ENCODE measurements around the gene BTBD9. TPM values are rescaled to one million over a fixed set of nuclear protein-coding genes. Genes with fewer than 3 reads are reported as not detected.

BTBD9 gene
- total and polyA plus RNA-seq, 2 donors (not counting 3 experiments of a cell fraction or from before 2014, with no cell fraction given), result 4.9 to 15.0 TPM

DNA sequence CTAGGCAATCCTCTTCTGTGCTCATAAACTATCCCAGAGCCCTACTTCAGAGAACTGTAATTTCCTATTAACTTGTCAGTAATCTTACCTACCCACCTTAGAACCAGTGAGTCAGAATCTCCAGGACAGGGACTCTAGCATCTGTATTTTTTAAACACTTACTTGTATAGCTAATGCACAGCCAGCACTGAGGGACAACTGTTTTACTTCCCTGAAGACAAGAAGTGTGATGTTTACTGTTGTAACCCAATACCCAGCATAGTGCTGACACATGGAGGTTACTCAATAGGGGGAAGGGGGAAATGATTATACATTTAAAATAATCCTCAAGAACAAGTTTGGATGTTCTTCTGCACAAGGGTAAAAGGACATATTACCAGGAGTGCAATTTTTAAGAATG, 130.8 kb downstream of the BTBD9 start:
- intact Hi-C loops (cut with micrococcal nuclease), result no loop called here
- H3K4me1 ChIP-seq (ENCODE audit: control insufficient read depth, extremely low read depth, insufficient read depth, low read length), result no peaks in the 10 kb centered on the region
- no peak overlapping the region for H2AFZ ChIP-seq (ENCODE audit: low read depth, low read length)
- no peak overlapping the region for H3K4me2 ChIP-seq (ENCODE audit: insufficient read depth, low read length)
- no peaks in the 10 kb centered on the region for H4K20me1 ChIP-seq (replicated peaks; ENCODE audit: control insufficient read depth, extremely low read depth, insufficient read depth, low read length)
- DNase-seq (ENCODE audit: low read depth, low spot score), result no peak
- H3K27me3 ChIP-seq (ENCODE audit: control insufficient read depth in 2 of 2, insufficient read depth in 2 of 2, low read length in 2 of 2), result peaks cover 0 to 3% of the 10 kb centered on the region in 2 experiments
- H3K27ac ChIP-seq (ENCODE audit: insufficient read depth, low read depth, low read length), result no peak overlapping the region
- dilution Hi-C loops (cut with MboI; ENCODE audit: extremely low pct_ligation_motif_present, low sequenced_read_pairs), result no loop called here
- no peaks in the 10 kb centered on the region for H3K36me3 ChIP-seq (ENCODE audit: control insufficient read depth in 2 of 2, extremely low read depth in 1 of 2, insufficient read depth in 2 of 2, low read length in 2 of 2)
- H3K9me3 ChIP-seq (replicated peaks; ENCODE audit: control insufficient read depth, insufficient read depth, low read length), result no peaks in the 10 kb centered on the region
- TF ChIP-seq MYC (IDR thresholded peaks at IDR 0.05; ENCODE audit: low read depth, low read length), result no peak
- no peak for TF ChIP-seq GATA2 (IDR thresholded peaks at IDR 0.05; ENCODE audit: insufficient read depth, insufficient read length, low read depth, low read length)
- no peak for TF ChIP-seq JUN (IDR thresholded peaks at IDR 0.05; ENCODE audit: borderline replicate concordance, insufficient read depth, insufficient read length, low read depth)
- H3K9ac ChIP-seq (replicated peaks; ENCODE audit: extremely low read depth, insufficient read depth, low read length), result no peak overlapping the region
- no TSS peak for BruUV-seq (replicated peaks)
- H3K79me2 ChIP-seq (ENCODE audit: control insufficient read depth, insufficient read depth, low read length), result no peaks in the 10 kb centered on the region
- no peaks in the 10 kb centered on the region for H3K9me1 ChIP-seq (replicated peaks; ENCODE audit: control insufficient read depth, extremely low read depth, insufficient read depth, low read length)
- CTCF ChIA-PET, result interaction anchor here (1.0 to 2.8 kb wide), 3 partner anchors 10 to 62 kb away, joined by 3 to 14 read pairs (median 8); no protein-coding TSS in a partner anchor
- FAIRE-seq, result no peak
- POLR2A ChIA-PET, result no interaction called here
- H3K4me3 ChIP-seq (replicated peaks in 1 of 3; ENCODE audit: insufficient read depth in 1 of 3, low read depth in 1 of 3, low read length in 3 of 3), result no peak overlapping the region

DNA sequence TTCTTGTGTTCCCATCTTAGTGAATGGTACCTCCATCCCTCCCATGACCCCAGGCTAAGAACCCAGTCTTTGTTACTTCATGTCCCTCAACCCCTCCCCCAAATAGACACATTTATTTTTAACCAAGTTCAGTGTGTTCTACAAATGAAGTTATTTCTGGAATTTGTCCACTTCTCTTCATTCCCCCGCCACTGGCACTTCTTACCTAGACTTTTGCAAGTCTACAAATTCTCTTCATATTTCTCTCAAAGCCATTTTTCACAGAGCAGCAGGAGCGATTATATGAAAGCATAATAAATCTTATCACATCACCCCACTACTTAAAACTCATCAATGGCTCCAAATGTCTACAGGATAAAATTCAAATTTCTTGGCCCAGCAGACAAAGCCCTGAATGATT, 131.4 kb downstream of the BTBD9 start:
- no peak for FAIRE-seq
- CTCF ChIA-PET, result interaction anchor here (1.0 kb wide), 1 partner anchor 63 kb away, joined by 3 read pairs; no protein-coding TSS in a partner anchor

More for the DNA sequence above, 131.4 kb downstream of the BTBD9 start:
- Histone ChIP-seq H3K79me2 (ENCODE audit: control insufficient read depth, insufficient read depth, low read length) (no peaks in the 10 kb centered on the region), H3K4me2 (ENCODE audit: insufficient read depth, low read length) (no peak overlapping the region), H4K20me1 (replicated peaks; ENCODE audit: control insufficient read depth, extremely low read depth, insufficient read depth, low read length) (no peaks in the 10 kb centered on the region), H3K27me3 (ENCODE audit: control insufficient read depth in 2 of 2, insufficient read depth in 2 of 2, low read length in 2 of 2) (peaks cover 0 to 4% of the 10 kb centered on the region in 2 experiments), H3K4me3 (replicated peaks in 1 of 3; ENCODE audit: insufficient read depth in 1 of 3, low read depth in 1 of 3, low read length in 3 of 3) (no peak overlapping the region), H3K9me1 (replicated peaks; ENCODE audit: control insufficient read depth, extremely low read depth, insufficient read depth, low read length) (no peaks in the 10 kb centered on the region), H2AFZ (ENCODE audit: low read depth, low read length) (no peak overlapping the region), H3K9ac (replicated peaks; ENCODE audit: extremely low read depth, insufficient read depth, low read length) (no peak overlapping the region), H3K4me1 (ENCODE audit: control insufficient read depth, extremely low read depth, insufficient read depth, low read length) (no peaks in the 10 kb centered on the region), H3K27ac (ENCODE audit: insufficient read depth, low read depth, low read length) (no peak overlapping the region), H3K9me3 (replicated peaks; ENCODE audit: control insufficient read depth, insufficient read depth, low read length) (no peaks in the 10 kb centered on the region), H3K36me3 (ENCODE audit: control insufficient read depth in 2 of 2, extremely low read depth in 1 of 2, insufficient read depth in 2 of 2, low read length in 2 of 2) (no peaks in the 10 kb centered on the region)
- no peak for DNase-seq (ENCODE audit: low read depth, low spot score)
- no TSS peak for BruUV-seq (replicated peaks)
- intact Hi-C loops (cut with micrococcal nuclease) (no loop called here), dilution Hi-C loops (cut with MboI; ENCODE audit: extremely low pct_ligation_motif_present, low sequenced_read_pairs) (no loop called here)
- no peak for TF ChIP-seq JUN (IDR thresholded peaks at IDR 0.05; ENCODE audit: borderline replicate concordance, insufficient read depth, insufficient read length, low read depth)
- TF ChIP-seq FOS (IDR thresholded peaks at IDR 0.05; ENCODE audit: borderline replicate concordance, insufficient read depth, low read length), result no peak
- TF ChIP-seq MYC (IDR thresholded peaks at IDR 0.05; ENCODE audit: low read depth, low read length), result no peak
- TF ChIP-seq POLR2AphosphoS5 (IDR thresholded peaks at IDR 0.05; ENCODE audit: insufficient read depth, low read depth, low read length), result no peak
- no peak for TF ChIP-seq GATA2 (IDR thresholded peaks at IDR 0.05; ENCODE audit: insufficient read depth, insufficient read length, low read depth, low read length)
- TF ChIP-seq, protein P1, sequence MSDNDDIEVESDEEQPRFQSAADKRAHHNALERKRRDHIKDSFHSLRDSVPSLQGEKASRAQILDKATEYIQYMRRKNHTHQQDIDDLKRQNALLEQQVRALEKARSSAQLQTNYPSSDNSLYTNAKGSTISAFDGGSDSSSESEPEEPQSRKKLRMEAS (IDR thresholded peaks at IDR 0.05; ENCODE audit: insufficient read depth, insufficient read length), result no peak
- TF ChIP-seq, protein P2, sequence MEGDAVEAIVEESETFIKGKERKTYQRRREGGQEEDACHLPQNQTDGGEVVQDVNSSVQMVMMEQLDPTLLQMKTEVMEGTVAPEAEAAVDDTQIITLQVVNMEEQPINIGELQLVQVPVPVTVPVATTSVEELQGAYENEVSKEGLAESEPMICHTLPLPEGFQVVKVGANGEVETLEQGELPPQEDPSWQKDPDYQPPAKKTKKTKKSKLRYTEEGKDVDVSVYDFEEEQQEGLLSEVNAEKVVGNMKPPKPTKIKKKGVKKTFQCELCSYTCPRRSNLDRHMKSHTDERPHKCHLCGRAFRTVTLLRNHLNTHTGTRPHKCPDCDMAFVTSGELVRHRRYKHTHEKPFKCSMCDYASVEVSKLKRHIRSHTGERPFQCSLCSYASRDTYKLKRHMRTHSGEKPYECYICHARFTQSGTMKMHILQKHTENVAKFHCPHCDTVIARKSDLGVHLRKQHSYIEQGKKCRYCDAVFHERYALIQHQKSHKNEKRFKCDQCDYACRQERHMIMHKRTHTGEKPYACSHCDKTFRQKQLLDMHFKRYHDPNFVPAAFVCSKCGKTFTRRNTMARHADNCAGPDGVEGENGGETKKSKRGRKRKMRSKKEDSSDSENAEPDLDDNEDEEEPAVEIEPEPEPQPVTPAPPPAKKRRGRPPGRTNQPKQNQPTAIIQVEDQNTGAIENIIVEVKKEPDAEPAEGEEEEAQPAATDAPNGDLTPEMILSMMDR (IDR thresholded peaks at IDR 0.05; ENCODE audit: extremely low read depth in 1 of 2, insufficient read depth in 1 of 2, low read depth in 1 of 2, low read length in 2 of 2), result no peak
- POLR2A ChIA-PET, result no interaction called here

Measured in endothelial cell of umbilical vein (primary cell).